ENCODE measurements around the gene C19orf33.

- TF ChIP-seq EZH2 (IDR thresholded peaks at IDR 0.05) (no peak), POLR2AphosphoS5 (IDR thresholded peaks at IDR 0.05; ENCODE audit: borderline replicate concordance, low read depth, low read length) (no peak)
Observed at GRCh38 chr19:38283271-38283670, 20.8 kb upstream of the C19orf33 start.

All from SK-N-MC (cell line).